DND-41 (cell line): Measurements from ENCODE around the gene MCF2L2.

ENCODE experiments used
- CTCF ChIP-seq: IDR thresholded peaks from 2 replicates; pipeline ENCODE4 v1.5.1; 2012; ENCODE audit warnings: borderline replicate concordance, low read length, moderate library complexity, mild to moderate bottlenecking; ENCODE audit not compliant: poor library complexity, severe bottlenecking; ENCODE audit errors: extremely low read depth
- EZH2 ChIP-seq: IDR thresholded peaks from 3 replicates; pipeline ENCODE4 v1.6.1; 2012; ENCODE audit warnings: borderline replicate concordance, low read depth, mild to moderate bottlenecking, moderate library complexity, low read length, inconsistent platforms; ENCODE audit not compliant: severe bottlenecking

GRCh38 chr3:183181606-183182005 is 246.8 kb downstream of the MCF2L2 start:
- TF ChIP-seq EZH2 (no peak), CTCF (no peak)
